HepG2 (cell line): ENCODE measurements around the gene DRD1. TPM values are rescaled to one million over a fixed set of nuclear protein-coding genes. Genes with fewer than 3 reads are reported as not detected.

Source experiments
- ATAC-seq: fragments of 200-7000 bp; cut with Tn5 transposase; 3 replicates; pipeline ENCODE4 v1.9.1; 2020; ENCODE audit warnings: mild to moderate bottlenecking, moderate library complexity
- BruUV-seq: library from RNA; stranded (reverse); fragments of 400-500 nt; replicated peaks from 2 replicates; lab custom pipeline; 2021; lab: Mats Ljungman, UMichigan
- CTCF ChIA-PET: fragments of 300-600 bp; formaldehyde crosslinking; extraction: SDS; loops from one replicate; lab custom pipeline; 2021; ENCODE audit warnings: low total read pairs, inconsistent platforms, low intra/inter-chr PET ratio; lab: Yijun Ruan, JAX
- POLR2A ChIA-PET: fragments of 350-600 bp; sonication (Branson Sonifier 250); formaldehyde crosslinking; loops from one replicate; lab custom pipeline; 2020; ENCODE audit warnings: antibody characterized with exemption, inconsistent platforms; lab: Yijun Ruan, JAX
- DNase-seq: peaks from one replicate; pipeline ENCODE4 v3.0.0-alpha.2; 2015; ENCODE audit warnings: low spot score
- FAIRE-seq: peaks from 3 replicates; lab custom pipeline; 2011; peaks lifted over from hg19 to GRCh38; lab: Jason Lieb, UNC
- H2AFZ ChIP-seq: one replicate; pipeline ENCODE4 v1.6.1; 2011; ENCODE audit warnings: low read length, inconsistent platforms
- H3K27ac ChIP-seq: fragments of 300-600 bp; 3 replicates; pipeline ENCODE4 v1.8.0; 2011; ENCODE audit warnings: mixed run types, mild to moderate bottlenecking, mixed read lengths, low read length, inconsistent platforms; ENCODE audit not compliant: insufficient read depth; ENCODE audit errors: extremely low read length
- H3K27me3 ChIP-seq, 2 experiments: fragments of 200-600 bp in 1 of 2; 2 replicates in 1 of 2; 3 replicates in 1 of 2; pipeline versions ENCODE4 v1.6.0 to v1.8.0; 2011; ENCODE audit warnings: low read length in 2 of 2, mild to moderate bottlenecking in 2 of 2, moderate library complexity in 2 of 2, inconsistent platforms in 1 of 2; ENCODE audit not compliant: insufficient read depth in 2 of 2, control insufficient read depth in 1 of 2
- H3K36me3 ChIP-seq, 2 experiments: fragments of 200-600 bp in 1 of 2; replicated peaks in 1 of 2; 2 replicates in 1 of 2; 3 replicates in 1 of 2; pipeline versions ENCODE4 v1.5.1 to v1.8.0; 2011; ENCODE audit warnings: low read length in 2 of 2, inconsistent platforms in 1 of 2; ENCODE audit not compliant: insufficient read depth in 2 of 2, control insufficient read depth in 1 of 2
- H3K4me1 ChIP-seq: 2 replicates; pipeline ENCODE4 v1.5.1; 2012; ENCODE audit warnings: low read length, inconsistent platforms; ENCODE audit not compliant: insufficient read depth
- H3K4me2 ChIP-seq: 2 replicates; pipeline ENCODE4 v1.6.0; 2011; ENCODE audit warnings: low read depth, low read length, inconsistent platforms
- H3K4me3 ChIP-seq, 3 experiments: fragments of 200-600 bp in 1 of 3; sonication (generic), shearing (Covaris generic) in 1 of 3; replicated peaks in 1 of 3; 2 replicates each; pipeline ENCODE4 v1.5.1; 2011 to 2016; ENCODE audit warnings: low read length in 3 of 3, inconsistent platforms in 2 of 3, low read depth in 2 of 3, mild to moderate bottlenecking in 2 of 3, control low read depth in 1 of 3, mixed read lengths in 1 of 3; ENCODE audit not compliant: insufficient read depth in 1 of 3
- H3K79me2 ChIP-seq: one replicate; pipeline ENCODE4 v1.6.1; 2011; ENCODE audit warnings: low read length, inconsistent platforms; ENCODE audit not compliant: insufficient read depth
- H3K9ac ChIP-seq: 2 replicates; pipeline ENCODE4 v1.6.0; 2011; ENCODE audit warnings: mild to moderate bottlenecking, low read depth, low read length, inconsistent platforms; ENCODE audit not compliant: insufficient read depth
- H3K9me3 ChIP-seq: 2 replicates; pipeline ENCODE4 v1.5.1; 2012; ENCODE audit warnings: mild to moderate bottlenecking, low read length
- H4K20me1 ChIP-seq: 2 replicates; pipeline ENCODE4 v1.6.0; 2011; ENCODE audit warnings: inconsistent platforms, mild to moderate bottlenecking, low read length, moderate library complexity; ENCODE audit not compliant: insufficient read depth
- GATA4 ChIP-seq: sonication (generic); IDR thresholded peaks from 2 replicates; pipeline ENCODE4 v1.6.1; 2016; ENCODE audit warnings: antibody characterized with exemption, low read depth, borderline replicate concordance
- ZNF468 ChIP-seq: sonication (generic); formaldehyde crosslinking; IDR thresholded peaks from 2 replicates; pipeline ENCODE4 v1.8.0; 2022; ENCODE audit warnings: mild to moderate bottlenecking, moderate library complexity, missing genetic modification reagents
- ZNF883 ChIP-seq: sonication (generic); formaldehyde crosslinking; IDR thresholded peaks from 2 replicates; pipeline ENCODE4 v1.5.1; 2020; ENCODE audit warnings: mild to moderate bottlenecking, missing genetic modification reagents; ENCODE audit errors: not compliant biosample characterization
- WGBS: methylation state at CpG from one replicate; pipeline ENCODE4 v1.1.6; 2017; ENCODE audit warnings: low lambda C conversion rate; 5-methylcytosine and 5-hydroxymethylcytosine counted together
- in situ Hi-C: cut with HindIII; loops from 2 replicates; pipeline ENCODE4 v1.10.0; 2017; ENCODE audit warnings: low pct_unique_long_range_greater_than_20kb; ENCODE audit not compliant: extremely low pct_ligation_motif_present
- intact Hi-C: fragments of 100-400 bp; cut with micrococcal nuclease; formaldehyde crosslinking; loops from one replicate; pipeline ENCODE4 v1.10.0; 2022; ENCODE audit not compliant: unreplicated experiment
- polyA plus RNA-seq, 8 experiments: library from polyadenylated mRNA; depleted of rRNA in 3 of 8; stranded (reverse) in 7 of 8; unstranded in 1 of 8; fragments of >200 nt; fragmentation: Illumina TruSeq in 4 of 8; extraction: Trizol in 4 of 8; gene quantifications; 2 replicates each; pipeline versions ENCODE4 v1.2.1 to v1.2.3, GENCODE V29; 2011 to 2016; ENCODE audit warnings: low read depth in 4 of 8, missing spikeins in 1 of 8, mixed read lengths in 1 of 8; ENCODE audit not compliant: insufficient read depth in 1 of 8
- total RNA-seq, 5 experiments: library from RNA; depleted of rRNA; stranded (reverse); fragments of >200 nt; fragmentation: Illumina TruSeq; extraction: Trizol; gene quantifications; 2 replicates each; pipeline ENCODE4 v1.2.3, GENCODE V29; 2016; ENCODE audit warnings: low read depth in 1 of 5
- TF ChIP-seq, protein P1 (sequence below): sonication (generic); formaldehyde crosslinking; IDR thresholded peaks from one replicate; pipeline ENCODE4 v1.5.1; 2020; ENCODE audit warnings: mild to moderate bottlenecking, missing genetic modification reagents; ENCODE audit errors: not compliant biosample characterization
- TF ChIP-seq, protein P2 (sequence below): sonication (generic); formaldehyde crosslinking; IDR thresholded peaks from 2 replicates; pipeline ENCODE4 v1.4.0; 2020; ENCODE audit warnings: missing genetic modification reagents, low read depth, mild to moderate bottlenecking, borderline replicate concordance
- TF ChIP-seq, protein P3 (sequence below), 2 experiments: fragments of 450-650 bp in 1 of 2; sonication (generic) in 1 of 2; formaldehyde crosslinking; IDR thresholded peaks; 2 replicates each; pipeline versions ENCODE4 v1.5.0 to v1.8.0; 2020 to 2022; ENCODE audit warnings: mild to moderate bottlenecking in 1 of 2, missing genetic modification reagents in 1 of 2

Gene DRD1
- total and polyA plus RNA-seq, 2 of the 13 experiments (the other 11 are each of a cell fraction or from before 2014, with no cell fraction given) = not detected

DNA sequence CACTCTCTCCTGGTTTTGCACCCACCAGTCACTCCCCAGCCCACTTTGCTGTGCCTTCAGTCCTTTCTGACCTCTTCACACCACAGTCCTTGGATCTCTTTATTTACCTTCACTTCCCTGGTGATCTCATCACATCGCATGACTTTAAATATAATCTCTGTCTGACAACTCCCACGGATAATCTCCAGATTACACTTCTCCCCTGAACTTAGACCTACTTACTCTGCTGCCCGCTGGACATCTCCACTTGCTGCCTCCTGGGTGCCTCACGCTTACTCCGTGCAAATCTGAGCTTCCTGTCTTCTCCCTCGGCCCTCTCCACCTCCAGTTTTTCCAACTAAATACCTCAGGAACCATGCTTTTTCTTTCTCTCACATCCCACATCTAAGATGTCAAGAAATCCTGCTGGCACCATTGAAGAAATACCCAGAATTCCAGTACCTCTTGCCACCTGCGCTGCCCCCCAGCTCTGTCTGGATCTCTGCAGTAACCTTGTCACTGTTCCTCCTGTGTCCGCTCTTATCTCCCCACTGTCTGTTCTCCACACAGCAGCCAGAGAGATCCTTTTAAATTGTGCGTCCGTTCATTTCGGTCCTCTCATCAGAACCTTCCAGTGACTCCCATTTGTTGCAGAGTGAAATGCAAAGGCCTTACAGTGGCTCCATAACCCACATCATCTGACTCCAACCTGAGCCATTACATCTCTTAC lies 43.7 kb upstream of the DRD1 start:
- H3K4me2 ChIP-seq = no peak overlapping the region
- peaks cover 92% of the 10 kb centered on the region for H4K20me1 ChIP-seq
- FAIRE-seq (no peak), DNase-seq (no peak), ATAC-seq (no peak)
- ChIA-PET POLR2A (no interaction called here), CTCF (no interaction called here)
- H3K9ac ChIP-seq = no peak overlapping the region
- in situ Hi-C loops (no loop called here), intact Hi-C loops (no loop called here)
- H3K4me3 ChIP-seq = no peak overlapping the region
- 97% methylated on average over 11 of the region's 11 CpGs for WGBS
- H3K9me3 ChIP-seq = no peaks in the 10 kb centered on the region
- H3K36me3 ChIP-seq = peaks cover 38 to 76% of the 10 kb centered on the region in 2 experiments
- H3K79me2 ChIP-seq = peaks cover 84% of the 10 kb centered on the region
- H3K4me1 ChIP-seq = no peaks in the 10 kb centered on the region
- no peak overlapping the region for H3K27ac ChIP-seq
- BruUV-seq = no TSS peak
- H3K27me3 ChIP-seq = no peaks in the 10 kb centered on the region
- no peak overlapping the region for H2AFZ ChIP-seq
- TF ChIP-seq ZNF468 (CRISPR knock-in tag) (no peak), ZNF883 (CRISPR knock-in tag) (no peak), GATA4 (no peak)
- TF ChIP-seq, protein P1, sequence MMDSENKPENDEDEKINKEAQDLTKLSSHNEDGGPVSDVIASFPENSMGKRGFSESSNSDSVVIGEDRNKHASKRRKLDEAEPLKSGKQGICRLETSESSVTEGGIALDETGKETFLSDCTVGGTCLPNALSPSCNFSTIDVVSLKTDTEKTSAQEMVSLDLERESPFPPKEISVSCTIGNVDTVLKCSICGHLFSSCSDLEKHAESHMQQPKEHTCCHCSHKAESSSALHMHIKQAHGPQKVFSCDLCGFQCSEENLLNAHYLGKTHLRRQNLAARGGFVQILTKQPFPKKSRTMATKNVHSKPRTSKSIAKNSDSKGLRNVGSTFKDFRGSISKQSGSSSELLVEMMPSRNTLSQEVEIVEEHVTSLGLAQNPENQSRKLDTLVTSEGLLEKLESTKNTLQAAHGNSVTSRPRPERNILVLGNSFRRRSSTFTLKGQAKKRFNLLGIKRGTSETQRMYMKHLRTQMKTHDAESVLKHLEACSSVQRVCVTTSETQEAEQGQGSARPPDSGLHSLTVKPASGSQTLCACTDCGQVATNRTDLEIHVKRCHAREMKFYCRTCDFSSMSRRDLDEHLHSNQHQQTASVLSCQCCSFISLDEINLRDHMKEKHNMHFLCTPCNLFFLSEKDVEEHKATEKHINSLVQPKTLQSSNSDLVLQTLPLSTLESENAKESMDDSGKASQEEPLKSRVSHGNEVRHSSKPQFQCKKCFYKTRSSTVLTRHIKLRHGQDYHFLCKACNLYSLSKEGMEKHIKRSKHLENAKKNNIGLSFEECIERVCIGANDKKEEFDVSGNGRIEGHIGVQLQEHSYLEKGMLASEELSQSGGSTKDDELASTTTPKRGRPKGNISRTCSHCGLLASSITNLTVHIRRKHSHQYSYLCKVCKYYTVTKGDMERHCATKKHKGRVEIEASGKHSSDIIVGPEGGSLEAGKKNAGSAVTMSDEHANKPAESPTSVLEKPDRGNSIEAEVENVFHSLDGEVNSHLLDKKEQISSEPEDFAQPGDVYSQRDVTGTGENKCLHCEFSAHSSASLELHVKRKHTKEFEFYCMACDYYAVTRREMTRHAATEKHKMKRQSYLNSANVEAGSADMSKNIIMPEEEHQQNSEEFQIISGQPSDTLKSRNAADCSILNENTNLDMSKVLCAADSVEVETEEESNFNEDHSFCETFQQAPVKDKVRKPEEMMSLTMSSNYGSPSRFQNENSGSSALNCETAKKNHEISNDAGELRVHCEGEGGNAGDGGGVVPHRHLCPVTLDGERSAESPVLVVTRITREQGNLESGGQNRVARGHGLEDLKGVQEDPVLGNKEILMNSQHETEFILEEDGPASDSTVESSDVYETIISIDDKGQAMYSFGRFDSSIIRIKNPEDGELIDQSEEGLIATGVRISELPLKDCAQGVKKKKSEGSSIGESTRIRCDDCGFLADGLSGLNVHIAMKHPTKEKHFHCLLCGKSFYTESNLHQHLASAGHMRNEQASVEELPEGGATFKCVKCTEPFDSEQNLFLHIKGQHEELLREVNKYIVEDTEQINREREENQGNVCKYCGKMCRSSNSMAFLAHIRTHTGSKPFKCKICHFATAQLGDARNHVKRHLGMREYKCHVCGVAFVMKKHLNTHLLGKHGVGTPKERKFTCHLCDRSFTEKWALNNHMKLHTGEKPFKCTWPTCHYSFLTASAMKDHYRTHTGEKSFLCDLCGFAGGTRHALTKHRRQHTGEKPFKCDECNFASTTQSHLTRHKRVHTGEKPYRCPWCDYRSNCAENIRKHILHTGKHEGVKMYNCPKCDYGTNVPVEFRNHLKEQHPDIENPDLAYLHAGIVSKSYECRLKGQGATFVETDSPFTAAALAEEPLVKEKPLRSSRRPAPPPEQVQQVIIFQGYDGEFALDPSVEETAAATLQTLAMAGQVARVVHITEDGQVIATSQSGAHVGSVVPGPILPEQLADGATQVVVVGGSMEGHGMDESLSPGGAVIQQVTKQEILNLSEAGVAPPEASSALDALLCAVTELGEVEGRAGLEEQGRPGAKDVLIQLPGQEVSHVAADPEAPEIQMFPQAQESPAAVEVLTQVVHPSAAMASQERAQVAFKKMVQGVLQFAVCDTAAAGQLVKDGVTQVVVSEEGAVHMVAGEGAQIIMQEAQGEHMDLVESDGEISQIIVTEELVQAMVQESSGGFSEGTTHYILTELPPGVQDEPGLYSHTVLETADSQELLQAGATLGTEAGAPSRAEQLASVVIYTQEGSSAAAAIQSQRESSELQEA (CRISPR knock-in tag) = no peak
- TF ChIP-seq, protein P2, sequence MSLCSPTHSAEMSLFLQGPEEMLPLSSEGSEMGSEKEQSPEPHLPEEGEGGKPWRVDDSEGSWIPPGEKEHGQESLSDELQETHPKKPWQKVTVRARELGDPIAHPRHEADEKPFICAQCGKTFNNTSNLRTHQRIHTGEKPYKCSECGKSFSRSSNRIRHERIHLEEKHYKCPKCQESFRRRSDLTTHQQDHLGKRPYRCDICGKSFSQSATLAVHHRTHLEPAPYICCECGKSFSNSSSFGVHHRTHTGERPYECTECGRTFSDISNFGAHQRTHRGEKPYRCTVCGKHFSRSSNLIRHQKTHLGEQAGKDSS (CRISPR knock-in tag) = no peak
- TF ChIP-seq, protein P3, sequence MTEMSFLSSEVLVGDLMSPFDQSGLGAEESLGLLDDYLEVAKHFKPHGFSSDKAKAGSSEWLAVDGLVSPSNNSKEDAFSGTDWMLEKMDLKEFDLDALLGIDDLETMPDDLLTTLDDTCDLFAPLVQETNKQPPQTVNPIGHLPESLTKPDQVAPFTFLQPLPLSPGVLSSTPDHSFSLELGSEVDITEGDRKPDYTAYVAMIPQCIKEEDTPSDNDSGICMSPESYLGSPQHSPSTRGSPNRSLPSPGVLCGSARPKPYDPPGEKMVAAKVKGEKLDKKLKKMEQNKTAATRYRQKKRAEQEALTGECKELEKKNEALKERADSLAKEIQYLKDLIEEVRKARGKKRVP (CRISPR knock-in tag; IDR thresholded peaks at IDR 0.05) = no peak
